ENCODE data around the gene C9orf78.

GRCh38 chr9:129826344-129826743 lies 8.7 kb downstream of the C9orf78 start:
- TF ChIP-seq POLR2AphosphoS5 (IDR thresholded peaks at IDR 0.05) (no peak), CTCF (IDR thresholded peaks at IDR 0.05) (no peak), POLR2A (IDR thresholded peaks at IDR 0.05) (no peak)

Data from breast epithelium (tissue), 3 donors.